ENCODE data around the gene RGL4.

RGL4 gene

DNA sequence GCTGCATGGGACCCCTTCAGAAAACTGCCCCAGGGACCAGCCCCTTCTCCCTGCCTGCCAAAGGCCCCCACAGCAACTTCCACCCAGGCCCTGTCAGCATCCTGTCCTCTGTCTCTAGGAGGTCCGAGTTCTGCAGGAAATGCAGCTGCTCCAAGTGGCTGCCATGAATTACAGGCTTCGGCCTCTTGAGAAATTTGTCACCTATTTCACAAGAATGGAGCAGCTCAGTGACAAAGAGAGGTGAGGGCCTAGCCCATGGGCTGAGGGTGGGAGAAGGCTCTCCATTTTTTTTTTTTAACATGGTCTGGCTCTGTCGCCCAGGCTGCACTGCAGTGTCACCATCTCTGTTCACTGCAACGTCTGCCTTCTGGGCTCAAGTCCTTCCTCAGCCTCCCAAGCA is 7.3 kb downstream of the RGL4 start:
- no peak overlapping the region for H3K4me3 ChIP-seq (ENCODE audit: low read depth, low read length)
- TF ChIP-seq, protein P1, sequence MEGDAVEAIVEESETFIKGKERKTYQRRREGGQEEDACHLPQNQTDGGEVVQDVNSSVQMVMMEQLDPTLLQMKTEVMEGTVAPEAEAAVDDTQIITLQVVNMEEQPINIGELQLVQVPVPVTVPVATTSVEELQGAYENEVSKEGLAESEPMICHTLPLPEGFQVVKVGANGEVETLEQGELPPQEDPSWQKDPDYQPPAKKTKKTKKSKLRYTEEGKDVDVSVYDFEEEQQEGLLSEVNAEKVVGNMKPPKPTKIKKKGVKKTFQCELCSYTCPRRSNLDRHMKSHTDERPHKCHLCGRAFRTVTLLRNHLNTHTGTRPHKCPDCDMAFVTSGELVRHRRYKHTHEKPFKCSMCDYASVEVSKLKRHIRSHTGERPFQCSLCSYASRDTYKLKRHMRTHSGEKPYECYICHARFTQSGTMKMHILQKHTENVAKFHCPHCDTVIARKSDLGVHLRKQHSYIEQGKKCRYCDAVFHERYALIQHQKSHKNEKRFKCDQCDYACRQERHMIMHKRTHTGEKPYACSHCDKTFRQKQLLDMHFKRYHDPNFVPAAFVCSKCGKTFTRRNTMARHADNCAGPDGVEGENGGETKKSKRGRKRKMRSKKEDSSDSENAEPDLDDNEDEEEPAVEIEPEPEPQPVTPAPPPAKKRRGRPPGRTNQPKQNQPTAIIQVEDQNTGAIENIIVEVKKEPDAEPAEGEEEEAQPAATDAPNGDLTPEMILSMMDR (IDR thresholded peaks at IDR 0.05; ENCODE audit: low read depth, low read length): no peak

DNA sequence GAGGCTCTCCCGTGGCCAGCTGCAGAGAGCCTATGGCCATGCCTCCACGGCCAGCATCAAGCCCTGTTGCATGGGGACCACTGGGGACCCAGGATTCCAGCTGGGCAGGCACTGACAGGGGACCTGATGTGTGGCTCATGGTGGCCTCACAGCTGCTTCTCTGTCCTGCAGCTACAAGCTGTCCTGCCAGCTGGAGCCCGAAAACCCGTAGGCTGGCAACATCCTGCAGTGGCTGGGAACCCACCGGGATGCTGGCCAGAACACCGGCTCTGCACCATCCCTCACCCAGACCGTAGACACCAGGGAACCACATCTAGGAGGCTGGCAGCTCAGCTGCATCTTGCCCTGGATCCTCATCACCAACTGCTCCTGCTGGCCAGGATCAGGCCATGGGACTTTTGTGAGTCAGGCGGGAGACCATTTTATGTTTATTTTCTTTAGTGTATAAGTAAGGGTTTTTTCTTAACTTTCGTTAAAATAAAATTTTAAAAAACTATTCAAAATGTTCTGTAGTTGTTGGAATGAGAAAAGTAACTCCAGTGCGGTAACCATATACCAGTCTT is 7.9 kb downstream of the RGL4 start:
- TF ChIP-seq, protein P1 (IDR thresholded peaks at IDR 0.05; ENCODE audit: low read depth, low read length): no peak
- H3K4me3 ChIP-seq (ENCODE audit: low read depth, low read length): no peak overlapping the region

- TF ChIP-seq, protein P1 (IDR thresholded peaks at IDR 0.05; ENCODE audit: low read depth, low read length): no peak
- no peak overlapping the region for H3K4me3 ChIP-seq (ENCODE audit: low read depth, low read length)
These were observed 9.9 kb downstream of the RGL4 start for GRCh38 chr22:23700706-23701105.

- no peak overlapping the region for H3K4me3 ChIP-seq (ENCODE audit: low read depth, low read length)
- TF ChIP-seq, protein P1 (IDR thresholded peaks at IDR 0.05; ENCODE audit: low read depth, low read length): no peak
These were observed 13.2 kb downstream of the RGL4 start for GRCh38 chr22:23704062-23704461.

DNA sequence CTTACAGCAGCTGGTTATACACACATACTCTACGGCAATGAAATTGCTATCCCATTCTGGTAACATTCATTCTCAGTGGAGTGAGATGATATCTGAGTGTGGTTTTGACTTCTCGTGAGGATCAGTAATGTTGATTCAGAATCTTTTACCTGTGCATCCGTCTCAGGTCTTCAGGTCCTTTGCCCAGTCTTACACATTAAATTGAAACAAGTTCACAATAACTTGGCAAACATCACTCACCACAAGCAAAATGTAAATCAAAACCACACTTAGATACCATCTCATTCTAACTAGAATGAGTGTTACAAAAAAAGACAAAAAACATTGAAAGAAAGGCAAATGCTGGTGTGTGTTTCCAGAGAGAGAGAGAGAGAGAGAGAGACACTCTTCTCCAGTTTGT is 14.0 kb downstream of the RGL4 start:
- TF ChIP-seq, protein P1 (IDR thresholded peaks at IDR 0.05; ENCODE audit: low read depth, low read length): no peak

DNA sequence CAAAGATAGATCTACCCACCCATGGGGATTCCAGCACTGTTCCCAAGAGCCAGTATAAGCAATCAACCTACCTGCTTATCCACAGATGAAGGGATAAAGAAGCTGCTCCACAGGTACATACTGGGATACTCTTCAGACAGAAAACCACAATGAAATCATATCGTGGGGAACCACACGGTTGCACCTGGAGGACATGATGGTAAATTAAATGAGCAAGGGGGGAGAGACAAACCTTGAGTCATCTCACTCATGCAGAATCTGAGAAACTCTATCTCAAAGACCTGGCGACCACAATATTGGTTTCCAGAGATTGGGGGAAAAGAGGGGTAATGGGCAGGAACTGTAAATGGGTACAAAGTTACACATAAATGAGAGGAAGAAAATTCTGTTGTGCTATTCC is 14.5 kb downstream of the RGL4 start:
- H3K4me3 ChIP-seq (ENCODE audit: low read depth, low read length): no peak overlapping the region
- TF ChIP-seq, protein P1 (IDR thresholded peaks at IDR 0.05; ENCODE audit: low read depth, low read length): no peak

More for the DNA sequence above, 14.0 kb downstream of the RGL4 start:
- H3K4me3 ChIP-seq (ENCODE audit: low read depth, low read length): no peak overlapping the region

DNA sequence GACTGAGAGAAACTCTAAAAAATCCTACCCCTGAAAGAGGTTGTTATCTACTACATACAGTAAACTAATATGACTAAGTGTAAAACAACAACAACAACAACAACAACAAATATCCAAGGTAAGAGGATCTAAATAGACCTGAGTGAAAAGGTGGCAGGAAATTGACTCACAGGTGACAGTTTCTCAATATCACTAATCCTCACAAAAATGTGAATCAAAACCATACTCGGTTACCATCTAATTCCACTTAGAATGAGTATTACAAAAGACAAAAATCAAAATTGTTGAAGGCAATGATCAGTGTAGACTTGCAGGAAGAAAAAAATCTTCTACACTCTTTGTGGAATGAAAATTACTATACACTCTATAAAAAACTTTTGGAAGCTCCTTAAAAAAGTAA is 17.5 kb downstream of the RGL4 start:
- TF ChIP-seq, protein P1 (IDR thresholded peaks at IDR 0.05; ENCODE audit: low read depth, low read length): no peak
- H3K4me3 ChIP-seq (ENCODE audit: low read depth, low read length): no peak overlapping the region
